H1 (cell line): ENCODE measurements around the gene ASCL2. TPM values are rescaled to one million over a fixed set of nuclear protein-coding genes. Genes with fewer than 3 reads are reported as not detected.

Source experiments
- CHD7 ChIP-seq: fragments of 300-600 bp; sonication (generic); IDR thresholded peaks from 2 replicates; pipeline ENCODE4 v1.7.1; 2012; ENCODE audit warnings: low read length, moderate library complexity, mild to moderate bottlenecking, inconsistent platforms; ENCODE audit not compliant: insufficient replicate concordance
- SP2 ChIP-seq: IDR thresholded peaks from 2 replicates; pipeline ENCODE4 v1.6.1; 2012; ENCODE audit warnings: mild to moderate bottlenecking, low read length, inconsistent platforms
- polyA plus RNA-seq, 7 experiments: library from polyadenylated mRNA; depleted of rRNA in 3 of 7; stranded (reverse) in 5 of 7; unstranded in 2 of 7; fragments of >200 nt in 5 of 7; fragments of 200-250 nt in 2 of 7; gene quantifications; 1 replicate in 5 of 7; 2 replicates in 1 of 7; 4 replicates in 1 of 7; pipeline versions ENCODE4 v1.2.1 to v1.2.3, GENCODE V29; 2011 to 2013; ENCODE audit warnings: missing spikeins in 2 of 7, mixed read lengths in 2 of 7
- total RNA-seq: library from RNA; stranded (reverse); fragmentation: NEBNext Ultra II Directional; extraction: Animal tissue kit (Norgen Biotek cat#: 25700); gene quantifications from 2 replicates; pipeline ENCODE4 v1.2.1, GENCODE V29; 2021

ASCL2 gene
- total and polyA plus RNA-seq, 2 of the 8 experiments (the other 6 are each of a cell fraction or from before 2014, with no cell fraction given): 0.51 to 0.56 TPM

DNA sequence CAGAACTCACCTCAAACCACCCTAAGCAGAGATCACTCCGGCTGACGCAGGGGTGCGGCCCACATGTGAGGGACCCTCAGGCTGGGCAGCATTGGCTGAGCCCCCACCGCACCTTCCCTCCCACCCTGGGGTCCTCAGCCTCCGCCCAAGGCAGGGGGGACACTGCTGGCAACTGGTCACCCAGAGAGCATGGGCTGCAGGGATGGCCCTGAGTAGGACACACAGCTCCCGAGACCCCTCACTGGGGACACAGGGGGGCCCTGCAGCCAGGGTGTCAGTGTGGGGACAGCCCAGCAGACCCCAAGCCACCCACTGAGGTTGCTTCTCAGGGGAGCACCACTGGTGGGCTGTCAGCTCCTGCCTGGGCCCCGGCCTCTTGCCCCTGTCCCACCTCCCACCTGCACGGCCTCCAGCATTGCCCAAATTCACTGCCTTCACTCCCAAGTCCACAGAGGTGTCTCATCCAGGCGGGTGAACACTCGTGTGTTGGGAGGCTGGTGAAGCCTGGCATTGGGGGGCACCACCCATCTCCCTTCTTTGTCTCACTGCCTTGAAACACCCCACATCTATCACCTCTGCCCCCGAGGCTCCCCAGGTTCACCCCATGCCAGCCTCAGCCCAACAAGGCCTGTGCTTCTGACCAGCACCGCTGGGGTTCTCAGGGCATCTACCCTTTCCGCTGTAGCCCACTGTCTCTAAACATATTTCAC is 26.7 kb upstream of the ASCL2 start (continued):
- TF ChIP-seq CHD7 (no peak), SP2 (no peak)
